LNCaP clone FGC (cell line): ENCODE results near the gene STXBP3.

Source experiments
- DNase-seq: peaks from one replicate; pipeline ENCODE4 v3.0.0-alpha.2; 2011; ENCODE audit warnings: low read depth
- H3K4me3 ChIP-seq: 2 replicates; pipeline ENCODE4 v1.5.1; 2011; ENCODE audit warnings: mild to moderate bottlenecking, low read depth, low read length, control low read depth
- TF ChIP-seq, protein P1 (sequence below): IDR thresholded peaks from 2 replicates; pipeline ENCODE4 v1.5.1; 2012; ENCODE audit warnings: mild to moderate bottlenecking; ENCODE audit not compliant: control insufficient read depth, insufficient read depth; ENCODE audit errors: extremely low read depth

Gene STXBP3

DNA sequence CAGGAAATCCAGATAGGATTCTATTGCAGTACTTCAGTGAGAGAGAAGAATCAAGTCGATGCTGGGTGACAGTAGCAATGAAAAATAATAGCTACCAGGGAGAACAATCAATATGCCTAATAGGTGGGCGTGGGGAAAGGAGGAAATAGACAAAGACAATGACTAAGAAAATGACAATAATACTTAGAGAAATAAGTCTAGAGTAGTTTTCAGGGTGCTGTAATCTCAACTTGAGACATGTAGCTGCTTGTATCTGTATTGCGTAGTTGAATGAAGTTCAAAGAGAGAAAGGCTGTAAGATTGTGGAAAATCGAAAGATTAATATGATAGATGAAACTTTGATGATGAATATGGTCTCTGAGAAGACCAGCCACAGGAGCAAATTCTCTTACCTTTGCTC, 2.6 kb downstream of the STXBP3 start:
- TF ChIP-seq, protein P1, sequence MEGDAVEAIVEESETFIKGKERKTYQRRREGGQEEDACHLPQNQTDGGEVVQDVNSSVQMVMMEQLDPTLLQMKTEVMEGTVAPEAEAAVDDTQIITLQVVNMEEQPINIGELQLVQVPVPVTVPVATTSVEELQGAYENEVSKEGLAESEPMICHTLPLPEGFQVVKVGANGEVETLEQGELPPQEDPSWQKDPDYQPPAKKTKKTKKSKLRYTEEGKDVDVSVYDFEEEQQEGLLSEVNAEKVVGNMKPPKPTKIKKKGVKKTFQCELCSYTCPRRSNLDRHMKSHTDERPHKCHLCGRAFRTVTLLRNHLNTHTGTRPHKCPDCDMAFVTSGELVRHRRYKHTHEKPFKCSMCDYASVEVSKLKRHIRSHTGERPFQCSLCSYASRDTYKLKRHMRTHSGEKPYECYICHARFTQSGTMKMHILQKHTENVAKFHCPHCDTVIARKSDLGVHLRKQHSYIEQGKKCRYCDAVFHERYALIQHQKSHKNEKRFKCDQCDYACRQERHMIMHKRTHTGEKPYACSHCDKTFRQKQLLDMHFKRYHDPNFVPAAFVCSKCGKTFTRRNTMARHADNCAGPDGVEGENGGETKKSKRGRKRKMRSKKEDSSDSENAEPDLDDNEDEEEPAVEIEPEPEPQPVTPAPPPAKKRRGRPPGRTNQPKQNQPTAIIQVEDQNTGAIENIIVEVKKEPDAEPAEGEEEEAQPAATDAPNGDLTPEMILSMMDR, result no peak
- no peak for DNase-seq
- H3K4me3 ChIP-seq, result no peak overlapping the region

DNA sequence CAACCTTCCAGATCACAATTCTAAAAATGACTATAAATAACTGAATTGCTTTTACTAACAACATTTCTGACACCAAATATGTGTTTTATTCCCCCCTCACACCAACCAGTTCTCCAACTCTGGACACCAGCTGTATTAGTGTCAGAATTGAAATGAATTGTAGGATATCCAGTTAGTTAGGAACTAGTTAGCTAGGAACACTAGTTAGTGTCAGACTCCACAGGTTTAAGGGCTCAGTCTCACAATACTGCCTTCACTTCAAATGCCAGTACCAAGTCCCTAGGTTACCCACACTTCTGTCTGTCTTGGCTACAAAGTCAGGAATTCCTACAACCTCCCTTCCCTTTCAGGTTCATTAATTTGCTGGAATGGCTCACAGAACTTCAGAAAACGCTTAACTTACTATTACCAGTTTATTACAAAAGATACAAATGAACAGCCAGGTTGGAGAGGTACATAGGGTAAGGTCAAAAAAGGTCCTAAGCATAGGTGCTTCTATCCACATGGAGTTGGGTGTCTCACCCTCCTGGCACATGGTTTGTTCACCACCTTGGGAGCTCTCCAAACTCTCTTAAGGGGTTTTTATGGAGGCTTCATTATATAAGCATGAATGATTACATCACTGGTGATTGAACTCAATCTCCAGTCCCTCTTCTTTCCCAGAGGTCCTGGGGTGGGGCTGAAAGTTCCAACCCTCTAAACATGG, 4.2 kb downstream of the STXBP3 start:
- TF ChIP-seq, protein P1, result no peak
- H3K4me3 ChIP-seq, result no peak overlapping the region
- DNase-seq, result no peak

DNA sequence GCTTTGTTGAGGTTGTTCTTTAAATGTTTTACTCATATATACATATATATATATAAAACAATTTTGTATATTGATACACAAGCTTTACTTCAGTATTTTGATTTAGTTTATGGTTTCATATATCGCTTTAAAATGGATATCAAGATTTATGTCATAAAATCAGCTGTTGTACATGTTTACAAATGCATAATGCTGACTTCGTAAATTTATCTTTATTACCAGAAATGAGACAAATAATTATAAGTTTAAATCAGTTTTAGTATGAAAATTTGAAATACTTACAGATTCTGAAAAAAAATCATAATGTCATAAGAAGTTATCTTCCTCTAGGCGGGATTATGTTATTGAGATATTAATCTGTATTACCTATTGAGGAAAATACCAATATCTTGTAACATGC, 6.9 kb downstream of the STXBP3 start:
- no peak for DNase-seq

GRCh38 chr1:108758796-108759195, 12.3 kb downstream of the STXBP3 start:
- H3K4me3 ChIP-seq, result no peak overlapping the region
- TF ChIP-seq, protein P1, result no peak
- DNase-seq, result no peak

More for the DNA sequence above, 6.9 kb downstream of the STXBP3 start:
- TF ChIP-seq, protein P1, result no peak
- no peak overlapping the region for H3K4me3 ChIP-seq

DNA sequence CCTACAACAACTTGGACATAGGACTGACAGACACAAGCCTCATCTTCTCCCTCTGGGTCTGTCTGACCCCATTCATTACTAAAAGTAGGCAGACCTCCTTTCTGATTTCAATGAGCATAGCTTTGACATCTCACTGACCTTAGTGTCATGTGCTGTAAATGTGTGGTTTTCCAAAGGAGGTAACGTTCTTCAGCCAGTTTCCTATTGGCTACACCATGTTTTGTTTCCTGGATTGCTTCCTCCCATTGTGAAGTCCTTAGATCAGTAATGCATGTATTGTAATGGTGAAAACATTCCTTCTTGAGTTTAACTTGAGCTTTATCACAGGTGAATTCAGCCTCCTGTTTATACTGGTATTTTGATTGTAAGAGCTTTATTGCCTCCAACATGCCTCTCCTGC, 20.6 kb downstream of the STXBP3 start:
- DNase-seq, result no peak
- TF ChIP-seq, protein P1, result no peak
- H3K4me3 ChIP-seq, result no peak overlapping the region

GRCh38 chr1:108767708-108768107, 21.2 kb downstream of the STXBP3 start:
- TF ChIP-seq, protein P1, result no peak
- no peak for DNase-seq

DNA sequence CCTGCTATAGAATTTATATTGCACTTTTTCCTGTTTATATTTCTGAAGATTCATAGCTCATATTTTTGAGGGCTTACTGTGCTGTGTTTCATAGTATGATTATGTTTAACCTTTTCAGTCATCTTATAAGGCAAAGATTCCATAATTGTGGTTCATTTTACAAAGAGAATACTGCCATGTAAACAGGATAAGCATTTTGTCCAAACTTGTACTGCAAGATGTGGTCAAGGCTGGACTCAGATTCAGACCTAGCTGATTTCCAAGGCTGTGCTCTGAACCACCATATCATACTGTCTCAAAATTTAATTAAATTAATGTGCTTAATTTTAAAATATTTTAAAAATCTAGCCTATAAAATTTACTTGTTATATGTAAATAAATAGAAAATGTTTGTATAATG, 31.4 kb downstream of the STXBP3 start:
- TF ChIP-seq, protein P1, result no peak
- DNase-seq, result no peak
- H3K4me3 ChIP-seq, result no peak overlapping the region

More at GRCh38 chr1:108767708-108768107, 21.2 kb downstream of the STXBP3 start:
- H3K4me3 ChIP-seq, result no peak overlapping the region
